GM12878 (cell line): Measurements from ENCODE around the gene PDPK1. TPM values are rescaled to one million over a fixed set of nuclear protein-coding genes. Genes with fewer than 3 reads are reported as not detected.

Source experiments
- ATAC-seq: fragments of 200-7000 bp; cut with Tn5 transposase; 3 replicates; pipeline ENCODE4 v1.9.1; 2020; ENCODE audit warnings: mild to moderate bottlenecking, moderate library complexity
- BruUV-seq: library from RNA; stranded (reverse); fragments of 400-500 nt; replicated peaks from 2 replicates; lab custom pipeline; 2021; lab: Mats Ljungman, UMichigan
- CTCF ChIA-PET: fragments of 300-600 bp; sonication (Branson Sonifier 250); formaldehyde crosslinking; extraction: SDS; loops from one replicate; lab custom pipeline; 2021; ENCODE audit warnings: inconsistent platforms; lab: Yijun Ruan, JAX
- POLR2A ChIA-PET: fragments of 350-600 bp; formaldehyde crosslinking; extraction: SDS; loops from one replicate; lab custom pipeline; 2021; ENCODE audit warnings: inconsistent platforms; lab: Charles Lee
- RAD21 ChIA-PET: fragments of 300-600 bp; sonication (Branson Sonifier 250); formaldehyde crosslinking; loops from one replicate; lab custom pipeline; 2023; ENCODE audit warnings: antibody characterized with exemption; ENCODE audit not compliant: unreplicated experiment; lab: Charles Lee
- SMC1A ChIA-PET: fragments of 300-600 bp; sonication (Branson Sonifier 250); formaldehyde crosslinking; loops from one replicate; lab custom pipeline; 2023; ENCODE audit not compliant: unreplicated experiment, uncharacterized antibody; lab: Charles Lee
- DNase-seq: peaks from one replicate; pipeline ENCODE4 v3.0.0-alpha.2; 2011; ENCODE audit warnings: low read depth, low spot score
- FAIRE-seq: peaks from 3 replicates; lab custom pipeline; 2011; peaks lifted over from hg19 to GRCh38; lab: Jason Lieb, UNC
- H2AFZ ChIP-seq: 2 replicates; pipeline ENCODE4 v1.6.0; 2011; ENCODE audit warnings: low read depth, low read length, control low read depth; ENCODE audit not compliant: control insufficient read depth
- H3K27ac ChIP-seq: 2 replicates; pipeline ENCODE4 v1.5.1; 2011; ENCODE audit warnings: control low read depth; ENCODE audit not compliant: control insufficient read depth, insufficient read depth
- H3K27me3 ChIP-seq, 2 experiments: replicated peaks in 1 of 2; 2 replicates each; pipeline versions ENCODE4 v1.6.0 to v1.6.1; 2011; ENCODE audit warnings: low read length in 1 of 2; ENCODE audit not compliant: control insufficient read depth in 2 of 2, insufficient read depth in 2 of 2
- H3K36me3 ChIP-seq, 2 experiments: 2 replicates each; pipeline ENCODE4 v1.5.1; 2011; ENCODE audit warnings: low read length in 1 of 2; ENCODE audit not compliant: control insufficient read depth in 2 of 2, insufficient read depth in 2 of 2
- H3K4me1 ChIP-seq: 2 replicates; pipeline ENCODE4 v1.6.1; 2011; ENCODE audit warnings: mild to moderate bottlenecking, low read length, moderate library complexity, mixed read lengths; ENCODE audit not compliant: control insufficient read depth, insufficient read depth
- H3K4me2 ChIP-seq: 2 replicates; pipeline ENCODE4 v1.6.0; 2011; ENCODE audit warnings: control low read depth; ENCODE audit not compliant: control insufficient read depth, insufficient read depth
- H3K4me3 ChIP-seq: fragments of 200-600 bp; sonication (generic); 2 replicates; pipeline ENCODE4 v1.5.1; 2016
- H3K79me2 ChIP-seq: 2 replicates; pipeline ENCODE4 v1.6.0; 2011; ENCODE audit warnings: low read length; ENCODE audit not compliant: control insufficient read depth, insufficient read depth
- H3K9ac ChIP-seq: 2 replicates; pipeline ENCODE4 v1.8.0; 2011; ENCODE audit warnings: low read length, control low read depth, mixed read lengths; ENCODE audit not compliant: control insufficient read depth, insufficient read depth
- H3K9me3 ChIP-seq: replicated peaks from 3 replicates; pipeline ENCODE4 v1.5.1; 2011; ENCODE audit warnings: mild to moderate bottlenecking, low read length; ENCODE audit not compliant: control insufficient read depth, insufficient read depth
- H4K20me1 ChIP-seq: 2 replicates; pipeline ENCODE4 v1.6.0; 2011; ENCODE audit not compliant: control insufficient read depth, insufficient read depth
- CEBPB ChIP-seq, 2 experiments: fragments of 150-350 bp in 1 of 2; IDR thresholded peaks; 2 replicates each; pipeline ENCODE4 v1.6.1; 2012 to 2014; ENCODE audit warnings: low read depth in 2 of 2, low read length in 2 of 2, borderline replicate concordance in 1 of 2, inconsistent platforms in 1 of 2
- EGR1 ChIP-seq, 2 experiments: IDR thresholded peaks; 1 replicate in 1 of 2; 2 replicates in 1 of 2; pipeline ENCODE4 v1.6.1; 2011 to 2012; ENCODE audit warnings: low read depth in 2 of 2, low read length in 2 of 2, borderline replicate concordance in 1 of 2, mild to moderate bottlenecking in 1 of 2, moderate library complexity in 1 of 2
- FOXK2 ChIP-seq: fragments of 450-650 bp; IDR thresholded peaks from 2 replicates; pipeline ENCODE4 v1.6.1; 2017; ENCODE audit warnings: mild to moderate bottlenecking, moderate library complexity
- GABPA ChIP-seq: IDR thresholded peaks from 2 replicates; pipeline ENCODE4 v1.6.1; 2014; ENCODE audit warnings: antibody characterized with exemption, low read depth, mild to moderate bottlenecking, inconsistent platforms
- MEF2A ChIP-seq: IDR thresholded peaks from 2 replicates; pipeline ENCODE4 v1.6.1; 2011; ENCODE audit warnings: low read depth, mild to moderate bottlenecking, low read length, moderate library complexity; ENCODE audit not compliant: insufficient read depth
- MTA3 ChIP-seq: IDR thresholded peaks from 2 replicates; pipeline ENCODE4 v1.6.1; 2012; ENCODE audit warnings: low read length, inconsistent platforms, borderline replicate concordance
- PAX5 ChIP-seq: IDR thresholded peaks from 2 replicates; pipeline ENCODE4 v1.6.1; 2011; ENCODE audit warnings: low read depth, low read length, borderline replicate concordance
- WGBS: methylation state at CpG from one replicate; pipeline ENCODE4 v1.1.6; 2016; ENCODE audit warnings: low lambda C conversion rate; ENCODE audit not compliant: insufficient replicate concordance, insufficient coverage; ENCODE audit errors: missing lambda C conversion rate; 5-methylcytosine and 5-hydroxymethylcytosine counted together
- in situ Hi-C: fragments of 300-500 bp; cut with MboI; formaldehyde crosslinking; loops from 9 replicates; pipeline ENCODE4 v1.14.3; 2018; ENCODE audit warnings: mixed read lengths
- intact Hi-C: fragments of 100-400 bp; cut with micrococcal nuclease; formaldehyde crosslinking; loops from one replicate; pipeline ENCODE4 v1.14.2; 2022; ENCODE audit not compliant: unreplicated experiment
- polyA plus RNA-seq, 11 experiments: library from polyadenylated mRNA; depleted of rRNA in 4 of 11; unstranded in 6 of 11; stranded (reverse) in 5 of 11; fragments of >200 nt; fragmentation: Nextera tagmentation in 4 of 11; fragmentation: Illumina TruSeq in 1 of 11; extraction: Ambion mirVana in 4 of 11; extraction: Trizol in 1 of 11; gene quantifications; 1 replicate in 1 of 11; 2 replicates in 10 of 11; pipeline versions ENCODE4 v1.2.1 to v1.2.3, GENCODE V29; 2011 to 2016; ENCODE audit warnings: inconsistent platforms in 2 of 11, missing spikeins in 2 of 11, low read depth in 1 of 11
- total RNA-seq, 4 experiments: library from RNA; depleted of rRNA in 3 of 4; stranded (reverse); fragments of >200 nt in 3 of 4; fragmentation: Illumina TruSeq in 1 of 4; extraction: Trizol in 1 of 4; gene quantifications; 2 replicates each; pipeline versions ENCODE4 v1.2.1 to v1.2.3, GENCODE V29; 2013 to 2021
- TF ChIP-seq, protein P1 (sequence below): fragments of 450-650 bp; IDR thresholded peaks from 2 replicates; pipeline ENCODE4 v1.6.1; 2016; ENCODE audit warnings: mild to moderate bottlenecking, moderate library complexity, borderline replicate concordance
- TF ChIP-seq, protein P2 (sequence below), 3 experiments: IDR thresholded peaks in 2 of 3; conservative IDR thresholded peaks in 1 of 3; 2 replicates each; pipeline ENCODE4 v1.5.1; 2011; ENCODE audit warnings: low read depth in 3 of 3, low read length in 3 of 3, mild to moderate bottlenecking in 3 of 3, control low read depth in 2 of 3, moderate library complexity in 2 of 3, inconsistent platforms in 1 of 3, mixed read lengths in 1 of 3; ENCODE audit not compliant: control insufficient read depth in 2 of 3, insufficient read depth in 1 of 3; ENCODE audit errors: extremely low read depth in 1 of 3
- TF ChIP-seq, protein P3 (sequence below): IDR thresholded peaks from 2 replicates; pipeline ENCODE4 v1.6.1; 2011; ENCODE audit warnings: low read depth, mild to moderate bottlenecking, low read length, moderate library complexity, borderline replicate concordance; ENCODE audit errors: extremely low read depth
- TF ChIP-seq, protein P4 (sequence below): fragments of 450-650 bp; IDR thresholded peaks from 2 replicates; pipeline ENCODE4 v1.6.1; 2017; ENCODE audit warnings: mild to moderate bottlenecking, low read depth, inconsistent platforms; ENCODE audit not compliant: poor library complexity, severe bottlenecking

The PDPK1 gene
- total and polyA plus RNA-seq, 10 of the 15 experiments (the other 5 are each of a cell fraction or from before 2014, with no cell fraction given): 3.9 to 41.3 (median 25.5) TPM

GRCh38 chr16:2596747-2597559 lies 59.1 kb downstream of the PDPK1 start:
- ChIA-PET RAD21 (no interaction called here), CTCF (no interaction called here), POLR2A (no interaction called here), SMC1A (no interaction called here)
- Histone ChIP-seq H3K4me1 (peaks cover 4% of the 10 kb centered on the region), H3K27me3 (no peaks in the 10 kb centered on the region), H4K20me1 (no peaks in the 10 kb centered on the region), H3K9ac (no peak overlapping the region), H3K9me3 (no peaks in the 10 kb centered on the region), H3K27ac (no peak overlapping the region), H2AFZ (no peak overlapping the region), H3K79me2 (no peaks in the 10 kb centered on the region), H3K4me2 (no peak overlapping the region), H3K36me3 (peaks cover 14 to 18% of the 10 kb centered on the region in 2 experiments; a peak in 3 of 4 replicates), H3K4me3 (no peak overlapping the region)
- intact Hi-C loops: no loop called here
- in situ Hi-C loops: loop anchor here (5.0 kb wide), 1 partner anchor 60 kb away; the partner anchor contains the start of gene PDPK1
- WGBS: 92% methylated on average over 24 of the region's 24 CpGs
- DNase-seq (no peak), ATAC-seq (no peak), FAIRE-seq (no peak)
- no TSS peak for BruUV-seq
- TF ChIP-seq, protein P1, sequence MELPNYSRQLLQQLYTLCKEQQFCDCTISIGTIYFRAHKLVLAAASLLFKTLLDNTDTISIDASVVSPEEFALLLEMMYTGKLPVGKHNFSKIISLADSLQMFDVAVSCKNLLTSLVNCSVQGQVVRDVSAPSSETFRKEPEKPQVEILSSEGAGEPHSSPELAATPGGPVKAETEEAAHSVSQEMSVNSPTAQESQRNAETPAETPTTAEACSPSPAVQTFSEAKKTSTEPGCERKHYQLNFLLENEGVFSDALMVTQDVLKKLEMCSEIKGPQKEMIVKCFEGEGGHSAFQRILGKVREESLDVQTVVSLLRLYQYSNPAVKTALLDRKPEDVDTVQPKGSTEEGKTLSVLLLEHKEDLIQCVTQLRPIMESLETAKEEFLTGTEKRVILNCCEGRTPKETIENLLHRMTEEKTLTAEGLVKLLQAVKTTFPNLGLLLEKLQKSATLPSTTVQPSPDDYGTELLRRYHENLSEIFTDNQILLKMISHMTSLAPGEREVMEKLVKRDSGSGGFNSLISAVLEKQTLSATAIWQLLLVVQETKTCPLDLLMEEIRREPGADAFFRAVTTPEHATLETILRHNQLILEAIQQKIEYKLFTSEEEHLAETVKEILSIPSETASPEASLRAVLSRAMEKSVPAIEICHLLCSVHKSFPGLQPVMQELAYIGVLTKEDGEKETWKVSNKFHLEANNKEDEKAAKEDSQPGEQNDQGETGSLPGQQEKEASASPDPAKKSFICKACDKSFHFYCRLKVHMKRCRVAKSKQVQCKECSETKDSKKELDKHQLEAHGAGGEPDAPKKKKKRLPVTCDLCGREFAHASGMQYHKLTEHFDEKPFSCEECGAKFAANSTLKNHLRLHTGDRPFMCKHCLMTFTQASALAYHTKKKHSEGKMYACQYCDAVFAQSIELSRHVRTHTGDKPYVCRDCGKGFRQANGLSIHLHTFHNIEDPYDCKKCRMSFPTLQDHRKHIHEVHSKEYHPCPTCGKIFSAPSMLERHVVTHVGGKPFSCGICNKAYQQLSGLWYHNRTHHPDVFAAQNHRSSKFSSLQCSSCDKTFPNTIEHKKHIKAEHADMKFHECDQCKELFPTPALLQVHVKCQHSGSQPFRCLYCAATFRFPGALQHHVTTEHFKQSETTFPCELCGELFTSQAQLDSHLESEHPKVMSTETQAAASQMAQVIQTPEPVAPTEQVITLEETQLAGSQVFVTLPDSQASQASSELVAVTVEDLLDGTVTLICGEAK: no peak
- TF ChIP-seq CEBPB (IDR thresholded peaks at IDR 0.05; ENCODE audit: borderline replicate concordance in 1 of 2, low read depth in 2 of 2, low read length in 2 of 2) (no peak), MEF2A (no peak), PAX5 (no peak), EGR1 (IDR thresholded peaks at IDR 0.05; ENCODE audit: borderline replicate concordance in 1 of 2, low read depth in 2 of 2, low read length in 2 of 2) (no peak), MTA3 (no peak), GABPA (no peak), FOXK2 (no peak)
- TF ChIP-seq, protein P2, sequence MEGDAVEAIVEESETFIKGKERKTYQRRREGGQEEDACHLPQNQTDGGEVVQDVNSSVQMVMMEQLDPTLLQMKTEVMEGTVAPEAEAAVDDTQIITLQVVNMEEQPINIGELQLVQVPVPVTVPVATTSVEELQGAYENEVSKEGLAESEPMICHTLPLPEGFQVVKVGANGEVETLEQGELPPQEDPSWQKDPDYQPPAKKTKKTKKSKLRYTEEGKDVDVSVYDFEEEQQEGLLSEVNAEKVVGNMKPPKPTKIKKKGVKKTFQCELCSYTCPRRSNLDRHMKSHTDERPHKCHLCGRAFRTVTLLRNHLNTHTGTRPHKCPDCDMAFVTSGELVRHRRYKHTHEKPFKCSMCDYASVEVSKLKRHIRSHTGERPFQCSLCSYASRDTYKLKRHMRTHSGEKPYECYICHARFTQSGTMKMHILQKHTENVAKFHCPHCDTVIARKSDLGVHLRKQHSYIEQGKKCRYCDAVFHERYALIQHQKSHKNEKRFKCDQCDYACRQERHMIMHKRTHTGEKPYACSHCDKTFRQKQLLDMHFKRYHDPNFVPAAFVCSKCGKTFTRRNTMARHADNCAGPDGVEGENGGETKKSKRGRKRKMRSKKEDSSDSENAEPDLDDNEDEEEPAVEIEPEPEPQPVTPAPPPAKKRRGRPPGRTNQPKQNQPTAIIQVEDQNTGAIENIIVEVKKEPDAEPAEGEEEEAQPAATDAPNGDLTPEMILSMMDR (IDR thresholded peaks at IDR 0.05 in 2 of 3, conservative IDR thresholded peaks at IDR 0.05 in 1 of 3; ENCODE audit: control insufficient read depth in 2 of 3, extremely low read depth in 1 of 3, insufficient read depth in 1 of 3, low read depth in 3 of 3, low read length in 3 of 3): no peak
- TF ChIP-seq, protein P3, sequence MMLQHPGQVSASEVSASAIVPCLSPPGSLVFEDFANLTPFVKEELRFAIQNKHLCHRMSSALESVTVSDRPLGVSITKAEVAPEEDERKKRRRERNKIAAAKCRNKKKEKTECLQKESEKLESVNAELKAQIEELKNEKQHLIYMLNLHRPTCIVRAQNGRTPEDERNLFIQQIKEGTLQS: no peak
- TF ChIP-seq, protein P4, sequence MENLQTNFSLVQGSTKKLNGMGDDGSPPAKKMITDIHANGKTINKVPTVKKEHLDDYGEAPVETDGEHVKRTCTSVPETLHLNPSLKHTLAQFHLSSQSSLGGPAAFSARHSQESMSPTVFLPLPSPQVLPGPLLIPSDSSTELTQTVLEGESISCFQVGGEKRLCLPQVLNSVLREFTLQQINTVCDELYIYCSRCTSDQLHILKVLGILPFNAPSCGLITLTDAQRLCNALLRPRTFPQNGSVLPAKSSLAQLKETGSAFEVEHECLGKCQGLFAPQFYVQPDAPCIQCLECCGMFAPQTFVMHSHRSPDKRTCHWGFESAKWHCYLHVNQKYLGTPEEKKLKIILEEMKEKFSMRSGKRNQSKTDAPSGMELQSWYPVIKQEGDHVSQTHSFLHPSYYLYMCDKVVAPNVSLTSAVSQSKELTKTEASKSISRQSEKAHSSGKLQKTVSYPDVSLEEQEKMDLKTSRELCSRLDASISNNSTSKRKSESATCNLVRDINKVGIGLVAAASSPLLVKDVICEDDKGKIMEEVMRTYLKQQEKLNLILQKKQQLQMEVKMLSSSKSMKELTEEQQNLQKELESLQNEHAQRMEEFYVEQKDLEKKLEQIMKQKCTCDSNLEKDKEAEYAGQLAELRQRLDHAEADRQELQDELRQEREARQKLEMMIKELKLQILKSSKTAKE: no peak
